Right atrium auricular region (tissue), 2 donors: Measurements from ENCODE around the gene HACD3. TPM values are rescaled to one million over a fixed set of nuclear protein-coding genes. Genes with fewer than 3 reads are reported as not detected.

Source experiments
- DNase-seq: peaks from one replicate; pipeline ENCODE4 v3.0.0-alpha.2; 2019; ENCODE audit warnings: low spot score
- H3K27ac ChIP-seq, 2 donors: fragments of 200-600 bp; sonication (generic); 1 replicate in 1 of 2; 2 replicates in 1 of 2; pipeline ENCODE4 v1.5.1; 2016 to 2019
- H3K27me3 ChIP-seq, 2 donors: fragments of 200-600 bp; sonication (generic); one replicate each; pipeline versions ENCODE4 v1.5.1 to v1.6.0; 2017 to 2019
- H3K36me3 ChIP-seq: fragments of 200-600 bp; sonication (generic); one replicate; pipeline ENCODE4 v1.5.1; 2016
- H3K4me1 ChIP-seq, 2 donors: fragments of 200-600 bp; sonication (generic); one replicate each; pipeline versions ENCODE4 v1.5.1 to v1.6.0; 2017 to 2019
- H3K4me3 ChIP-seq, 2 donors: fragments of 200-600 bp; sonication (generic); 1 replicate in 1 of 2; 2 replicates in 1 of 2; pipeline ENCODE4 v1.5.1; 2017 to 2019; ENCODE audit warnings: mild to moderate bottlenecking in 1 of 2, moderate library complexity in 1 of 2
- H3K9me3 ChIP-seq, 2 donors: fragments of 200-600 bp; sonication (generic); one replicate each; pipeline ENCODE4 v1.5.1; 2019
- total RNA-seq, 2 donors: library from RNA; depleted of rRNA; stranded (reverse); fragments of >200 nt; gene quantifications; one replicate each; pipeline ENCODE4 v1.1.0, GENCODE V29; 2016
- TF ChIP-seq, protein P1 (sequence below), 2 donors: fragments of 200-600 bp; sonication (generic); IDR thresholded peaks; one replicate each; pipeline ENCODE4 v1.5.1; 2019; ENCODE audit warnings: antibody characterized with exemption in 2 of 2

Gene HACD3
- total RNA-seq, 2 donors from 2014 or later: 15.3 to 20.5 TPM

- DNase-seq: no peak
- no peaks in the 10 kb centered on the region for H3K27me3 ChIP-seq
- TF ChIP-seq, protein P1, sequence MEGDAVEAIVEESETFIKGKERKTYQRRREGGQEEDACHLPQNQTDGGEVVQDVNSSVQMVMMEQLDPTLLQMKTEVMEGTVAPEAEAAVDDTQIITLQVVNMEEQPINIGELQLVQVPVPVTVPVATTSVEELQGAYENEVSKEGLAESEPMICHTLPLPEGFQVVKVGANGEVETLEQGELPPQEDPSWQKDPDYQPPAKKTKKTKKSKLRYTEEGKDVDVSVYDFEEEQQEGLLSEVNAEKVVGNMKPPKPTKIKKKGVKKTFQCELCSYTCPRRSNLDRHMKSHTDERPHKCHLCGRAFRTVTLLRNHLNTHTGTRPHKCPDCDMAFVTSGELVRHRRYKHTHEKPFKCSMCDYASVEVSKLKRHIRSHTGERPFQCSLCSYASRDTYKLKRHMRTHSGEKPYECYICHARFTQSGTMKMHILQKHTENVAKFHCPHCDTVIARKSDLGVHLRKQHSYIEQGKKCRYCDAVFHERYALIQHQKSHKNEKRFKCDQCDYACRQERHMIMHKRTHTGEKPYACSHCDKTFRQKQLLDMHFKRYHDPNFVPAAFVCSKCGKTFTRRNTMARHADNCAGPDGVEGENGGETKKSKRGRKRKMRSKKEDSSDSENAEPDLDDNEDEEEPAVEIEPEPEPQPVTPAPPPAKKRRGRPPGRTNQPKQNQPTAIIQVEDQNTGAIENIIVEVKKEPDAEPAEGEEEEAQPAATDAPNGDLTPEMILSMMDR (IDR thresholded peaks at IDR 0.05): no peak
- no peak overlapping the region for H3K4me3 ChIP-seq
- H3K27ac ChIP-seq: no peak overlapping the region
- no peaks in the 10 kb centered on the region for H3K9me3 ChIP-seq
- no peaks in the 10 kb centered on the region for H3K4me1 ChIP-seq
- H3K36me3 ChIP-seq: no peaks in the 10 kb centered on the region
Observed at GRCh38 chr15:65524226-65524625, 6.0 kb upstream of the HACD3 start.

GRCh38 chr15:65525622-65526021, 4.6 kb upstream of the HACD3 start:
- Histone ChIP-seq H3K36me3 (no peaks in the 10 kb centered on the region), H3K4me1 (peaks cover 0 to 7% of the 10 kb centered on the region in 2 donors), H3K27me3 (no peaks in the 10 kb centered on the region), H3K9me3 (no peaks in the 10 kb centered on the region), H3K27ac (no peak overlapping the region), H3K4me3 (no peak overlapping the region)
- DNase-seq: no peak
- TF ChIP-seq, protein P1 (IDR thresholded peaks at IDR 0.05): no peak

DNA sequence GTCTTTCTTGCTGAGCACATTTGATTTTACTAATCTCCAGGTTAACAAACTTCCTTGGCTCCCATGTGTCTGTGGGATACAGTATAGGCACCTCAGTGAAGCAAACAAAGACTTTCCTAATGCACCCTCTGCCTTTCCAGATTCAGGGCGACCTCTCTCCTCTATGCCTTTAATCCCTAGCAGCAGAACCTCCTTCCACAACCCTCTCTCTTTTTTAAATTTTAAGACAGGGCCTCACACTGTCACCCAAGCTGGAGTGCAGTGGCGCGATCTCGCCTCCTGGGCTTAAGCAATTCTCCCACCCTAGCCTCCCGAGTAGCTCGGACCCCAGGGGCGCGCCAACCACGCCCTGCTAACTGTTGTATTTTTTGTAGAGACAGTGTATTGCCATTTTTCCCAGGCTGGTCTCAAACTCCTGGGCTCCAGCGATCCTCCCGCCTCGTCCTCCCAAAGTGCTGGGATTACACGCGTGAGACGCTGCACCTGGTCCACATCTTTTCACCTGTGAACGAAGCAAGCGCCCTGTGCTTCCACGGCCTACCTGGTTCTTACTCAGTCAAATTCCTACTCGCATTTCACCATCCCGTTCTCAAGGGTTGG, 1.7 kb upstream of the HACD3 start:
- Histone ChIP-seq H3K36me3 (no peaks in the 10 kb centered on the region), H3K9me3 (no peaks in the 10 kb centered on the region), H3K4me3 (no peak overlapping the region), H3K27me3 (no peaks in the 10 kb centered on the region), H3K4me1 (peaks cover 0 to 24% of the 10 kb centered on the region in 2 donors), H3K27ac (no peak overlapping the region)
- TF ChIP-seq, protein P1 (IDR thresholded peaks at IDR 0.05): no peak
- no peak for DNase-seq

DNA sequence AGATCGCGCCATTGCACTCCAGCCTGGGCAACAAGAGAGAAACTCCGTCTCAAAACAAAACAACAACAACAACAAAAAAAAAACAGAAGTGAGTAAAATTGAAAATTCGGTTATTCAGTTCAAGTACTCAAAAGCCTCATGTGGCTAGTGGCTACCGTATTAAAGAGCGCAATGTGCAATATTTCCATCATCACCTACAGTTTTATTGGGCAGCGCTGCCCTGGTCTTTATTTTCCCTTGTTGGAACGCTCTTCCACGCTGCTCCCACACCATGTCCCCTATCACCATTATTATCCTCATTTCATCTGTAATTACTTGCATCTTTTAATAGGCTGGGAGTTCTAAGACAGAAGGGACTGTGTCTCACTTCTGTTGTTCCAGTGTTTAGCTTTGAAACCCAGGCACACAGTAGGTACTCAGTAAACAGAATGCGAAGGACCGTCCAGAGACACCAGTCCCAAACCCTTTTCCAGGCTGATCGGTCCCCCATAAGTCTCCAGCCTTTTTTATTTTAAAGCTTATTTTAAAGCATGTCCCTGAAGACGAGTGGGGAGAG, 423 bp upstream of the HACD3 start:
- H3K4me1 ChIP-seq: peaks cover 0 to 24% of the 10 kb centered on the region in 2 donors
- peak overlapping the region; percentile 76 for H3K27ac ChIP-seq
- H3K36me3 ChIP-seq: no peaks in the 10 kb centered on the region
- no peaks in the 10 kb centered on the region for H3K9me3 ChIP-seq
- DNase-seq: no peak
- no peaks in the 10 kb centered on the region for H3K27me3 ChIP-seq
- H3K4me3 ChIP-seq: peak overlapping the region; percentile 85 to 89
- TF ChIP-seq, protein P1 (IDR thresholded peaks at IDR 0.05): no peak

DNA sequence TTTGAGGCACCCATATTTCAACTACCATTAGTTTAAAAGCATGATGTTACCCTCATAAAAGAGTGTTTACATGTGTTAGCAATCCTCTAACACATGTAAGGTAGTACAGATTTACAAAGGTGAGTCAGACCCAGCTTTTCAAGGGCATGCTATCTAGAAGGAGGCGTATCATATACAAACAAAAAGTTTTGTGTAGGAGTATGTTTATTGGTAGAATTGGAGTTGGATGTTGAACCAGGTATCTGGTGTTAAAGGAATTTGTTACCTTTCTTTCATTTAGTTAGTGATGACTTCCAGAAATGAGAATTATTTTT, 2.4 kb downstream of the HACD3 start:
- Histone ChIP-seq H3K4me3 (no peak overlapping the region), H3K27me3 (no peaks in the 10 kb centered on the region), H3K9me3 (no peaks in the 10 kb centered on the region), H3K27ac (no peak overlapping the region), H3K36me3 (no peaks in the 10 kb centered on the region), H3K4me1 (peaks cover 0 to 24% of the 10 kb centered on the region in 2 donors)
- DNase-seq: no peak
- TF ChIP-seq, protein P1 (IDR thresholded peaks at IDR 0.05): no peak
